Breast epithelium (tissue), 3 donors: ENCODE measurements around the gene ALPK3.

Experiments used
- CTCF ChIP-seq, 3 donors: fragments of 450-650 bp; IDR thresholded peaks; one replicate each; pipeline ENCODE4 v1.5.1; 2016 to 2017; ENCODE audit warnings: antibody characterized with exemption in 3 of 3, mild to moderate bottlenecking in 3 of 3, moderate library complexity in 3 of 3
- POLR2A ChIP-seq: fragments of 450-650 bp; IDR thresholded peaks from one replicate; pipeline ENCODE4 v1.6.1; 2016; ENCODE audit warnings: antibody characterized with exemption, mild to moderate bottlenecking, moderate library complexity
- POLR2AphosphoS5 ChIP-seq, 3 donors: sonication (generic); formaldehyde crosslinking; IDR thresholded peaks; one replicate each; pipeline ENCODE4 v1.6.1; 2017; ENCODE audit warnings: antibody characterized with exemption in 3 of 3

GRCh38 chr15:84914909-84915605 is 97.9 kb downstream of the ALPK3 start:
- TF ChIP-seq POLR2A (no peak), POLR2AphosphoS5 (IDR thresholded peaks at IDR 0.05) (peak in 2 of 3 donors; percentile 73 to 89), CTCF (IDR thresholded peaks at IDR 0.05) (peak in 1 of 3 donors; percentile 29)
